GM12873 (cell line): ENCODE measurements around the gene CDC20B.

Experiments used
- TF ChIP-seq, protein P1 (sequence below): IDR thresholded peaks from 2 replicates; pipeline ENCODE4 v1.5.1; 2012; ENCODE audit warnings: low read depth, mild to moderate bottlenecking, moderate library complexity, low read length, control low read depth; ENCODE audit not compliant: insufficient read depth; ENCODE audit errors: missing control alignments

Gene CDC20B, protein sequence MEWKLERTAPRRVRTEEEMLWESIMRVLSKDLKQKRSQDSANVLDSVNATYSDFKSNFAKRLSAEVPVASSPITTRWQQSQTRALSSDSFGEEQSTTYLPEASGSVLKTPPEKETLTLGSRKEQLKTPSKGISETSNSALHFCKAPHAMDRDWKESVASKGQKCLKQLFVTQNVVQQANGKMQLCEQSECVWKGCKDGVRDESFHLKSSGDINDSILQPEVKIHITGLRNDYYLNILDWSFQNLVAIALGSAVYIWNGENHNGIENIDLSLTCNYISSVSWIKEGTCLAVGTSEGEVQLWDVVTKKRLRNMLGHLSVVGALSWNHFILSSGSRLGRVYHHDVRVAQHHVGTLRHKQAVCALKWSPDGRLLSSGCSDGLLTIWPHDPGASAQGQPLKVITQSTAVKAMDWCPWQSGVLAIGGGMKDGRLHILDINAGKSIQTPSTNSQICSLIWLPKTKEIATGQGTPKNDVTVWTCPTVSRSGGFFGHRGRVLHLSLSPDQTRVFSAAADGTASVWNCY

DNA sequence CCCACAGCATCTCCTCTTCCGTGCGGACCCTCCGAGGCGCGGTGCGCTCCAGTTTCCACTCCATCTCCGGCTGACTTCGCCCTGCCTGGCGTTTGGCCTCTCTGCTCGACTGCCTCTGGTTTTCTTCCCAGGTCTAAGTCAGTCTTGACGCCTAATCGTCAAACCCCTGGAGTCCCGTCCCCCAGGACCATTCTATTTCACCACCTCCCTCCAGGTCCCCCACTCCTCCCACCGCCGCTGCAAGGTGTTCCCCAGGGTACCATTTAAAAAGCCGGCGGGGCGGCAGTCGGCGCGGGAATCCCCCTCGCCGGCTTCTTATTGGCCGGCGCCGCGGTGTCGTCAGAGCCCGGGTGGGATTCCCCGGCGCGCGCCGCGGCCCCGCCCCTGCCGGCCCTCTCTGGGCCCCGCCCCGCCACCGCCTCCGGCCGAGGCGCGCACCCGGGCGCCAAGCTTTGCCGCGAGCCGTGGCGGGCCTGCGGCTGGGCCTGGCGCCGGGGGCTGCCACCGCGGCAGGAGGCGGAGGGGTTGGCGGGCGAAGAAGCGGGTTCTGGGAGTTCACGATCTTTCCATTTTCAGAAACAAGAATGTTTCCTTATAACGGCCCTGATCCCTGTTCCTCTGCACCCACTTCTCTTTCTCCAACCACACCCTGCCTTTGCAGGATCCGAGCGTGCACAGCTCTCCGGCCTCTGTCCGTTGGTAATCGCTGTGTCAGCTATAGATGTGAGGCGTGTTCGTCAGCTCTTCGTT is at the start of gene CDC20B:
TSS of gene CDC20B (minus strand) at position 241 of the 750 bp plus-strand sequence. CDS start at position 64, 177 bp downstream.
- TF ChIP-seq, protein P1, sequence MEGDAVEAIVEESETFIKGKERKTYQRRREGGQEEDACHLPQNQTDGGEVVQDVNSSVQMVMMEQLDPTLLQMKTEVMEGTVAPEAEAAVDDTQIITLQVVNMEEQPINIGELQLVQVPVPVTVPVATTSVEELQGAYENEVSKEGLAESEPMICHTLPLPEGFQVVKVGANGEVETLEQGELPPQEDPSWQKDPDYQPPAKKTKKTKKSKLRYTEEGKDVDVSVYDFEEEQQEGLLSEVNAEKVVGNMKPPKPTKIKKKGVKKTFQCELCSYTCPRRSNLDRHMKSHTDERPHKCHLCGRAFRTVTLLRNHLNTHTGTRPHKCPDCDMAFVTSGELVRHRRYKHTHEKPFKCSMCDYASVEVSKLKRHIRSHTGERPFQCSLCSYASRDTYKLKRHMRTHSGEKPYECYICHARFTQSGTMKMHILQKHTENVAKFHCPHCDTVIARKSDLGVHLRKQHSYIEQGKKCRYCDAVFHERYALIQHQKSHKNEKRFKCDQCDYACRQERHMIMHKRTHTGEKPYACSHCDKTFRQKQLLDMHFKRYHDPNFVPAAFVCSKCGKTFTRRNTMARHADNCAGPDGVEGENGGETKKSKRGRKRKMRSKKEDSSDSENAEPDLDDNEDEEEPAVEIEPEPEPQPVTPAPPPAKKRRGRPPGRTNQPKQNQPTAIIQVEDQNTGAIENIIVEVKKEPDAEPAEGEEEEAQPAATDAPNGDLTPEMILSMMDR: no peak

DNA sequence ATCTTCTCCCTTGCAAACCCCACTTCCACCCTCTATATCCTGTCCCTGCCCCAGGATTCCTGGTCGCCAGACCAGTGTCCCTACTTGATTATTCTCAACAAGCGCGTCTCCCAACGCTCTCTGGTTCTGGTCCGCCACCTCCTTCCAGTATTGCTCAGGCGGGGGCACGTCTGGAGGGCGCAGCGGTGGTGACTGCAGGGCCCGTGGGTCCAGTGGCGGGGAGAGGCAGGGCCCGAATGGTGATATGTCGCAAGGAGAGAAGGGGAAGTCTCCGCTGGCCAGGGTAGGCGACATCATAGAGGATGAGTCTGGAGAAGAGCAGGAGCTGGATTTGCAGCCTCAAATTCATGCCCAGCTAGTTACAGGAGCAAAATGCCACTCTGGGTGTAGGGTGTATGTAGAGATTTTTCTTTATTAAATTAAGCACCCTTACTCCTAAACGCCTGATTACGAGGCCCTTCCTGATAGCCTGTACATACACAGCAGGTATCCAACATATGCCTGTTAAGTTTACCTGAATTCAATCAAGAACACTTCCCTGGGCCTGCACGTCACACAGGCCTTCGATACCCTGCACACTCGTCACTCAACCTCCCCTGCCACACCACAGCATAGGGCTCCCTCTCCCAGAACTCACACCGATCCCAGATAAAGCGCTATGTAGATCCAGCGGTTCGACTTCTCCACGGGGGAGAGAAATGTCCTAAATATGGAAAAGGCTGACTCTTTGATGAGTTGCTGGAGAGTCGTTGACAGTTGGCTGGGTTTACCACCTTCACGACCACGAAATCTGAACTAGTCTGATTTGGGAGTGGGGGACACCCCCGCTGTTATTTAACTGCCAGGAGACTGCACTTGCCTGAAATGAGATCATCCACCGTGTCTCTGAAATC is 49.4 kb upstream of the CDC20B start:
- TF ChIP-seq, protein P1: no peak

DNA sequence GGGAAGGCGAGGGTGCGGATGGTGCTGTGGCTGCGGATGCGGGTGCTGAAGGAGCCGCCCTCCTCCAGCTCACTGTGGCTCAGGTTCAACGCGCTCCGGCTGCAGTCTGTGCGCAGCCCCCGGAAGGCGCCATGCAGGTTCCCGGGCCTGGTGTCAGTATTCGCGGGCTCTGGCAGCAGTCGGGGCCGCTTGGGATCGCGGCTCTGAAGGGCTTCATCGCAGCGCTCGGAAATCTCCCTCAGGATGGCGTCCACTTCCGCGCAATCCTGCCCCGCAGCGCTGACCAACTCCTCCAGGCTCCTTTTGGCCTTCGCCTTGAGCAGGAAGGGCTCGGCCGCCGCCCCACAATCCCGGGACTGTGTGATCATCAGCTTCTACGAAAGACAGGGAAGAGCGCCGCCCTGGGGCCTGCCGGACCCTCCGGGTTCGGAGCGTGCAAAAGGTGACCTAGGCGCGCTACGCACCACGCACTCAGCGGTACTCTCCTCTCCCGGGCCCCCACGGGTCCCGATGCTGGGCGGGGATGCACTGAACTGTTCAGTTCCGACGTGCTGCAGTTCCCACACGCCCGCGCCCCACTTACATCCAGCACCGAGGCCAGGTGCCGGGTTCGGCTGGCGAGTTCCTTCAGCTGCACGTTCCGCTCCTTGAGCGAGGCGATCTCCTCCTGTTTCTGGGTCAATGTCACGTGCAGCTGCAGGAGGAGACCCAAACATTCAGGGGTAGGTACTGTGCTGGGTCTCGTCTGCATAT is 47.6 kb upstream of the CDC20B start:
- TF ChIP-seq, protein P1: no peak

DNA sequence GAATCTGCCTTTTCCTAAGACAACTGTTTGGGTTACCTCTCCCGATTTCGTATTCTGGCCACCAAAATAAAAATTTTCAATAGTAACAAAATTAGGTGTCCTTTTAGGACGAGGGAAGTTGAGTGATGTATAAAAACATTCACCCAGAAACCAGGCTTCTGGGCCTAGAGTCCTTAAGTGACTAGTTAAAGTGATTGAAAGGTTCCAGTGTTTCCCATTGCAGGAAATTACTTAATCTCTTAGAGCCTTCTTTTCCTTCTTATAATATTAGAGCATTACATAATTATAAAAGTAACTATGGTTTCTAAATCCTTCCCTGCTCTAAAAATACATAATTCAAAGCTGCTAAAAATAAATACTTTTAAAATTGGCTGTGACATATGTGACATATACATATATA is 46.8 kb upstream of the CDC20B start:
- TF ChIP-seq, protein P1: no peak

DNA sequence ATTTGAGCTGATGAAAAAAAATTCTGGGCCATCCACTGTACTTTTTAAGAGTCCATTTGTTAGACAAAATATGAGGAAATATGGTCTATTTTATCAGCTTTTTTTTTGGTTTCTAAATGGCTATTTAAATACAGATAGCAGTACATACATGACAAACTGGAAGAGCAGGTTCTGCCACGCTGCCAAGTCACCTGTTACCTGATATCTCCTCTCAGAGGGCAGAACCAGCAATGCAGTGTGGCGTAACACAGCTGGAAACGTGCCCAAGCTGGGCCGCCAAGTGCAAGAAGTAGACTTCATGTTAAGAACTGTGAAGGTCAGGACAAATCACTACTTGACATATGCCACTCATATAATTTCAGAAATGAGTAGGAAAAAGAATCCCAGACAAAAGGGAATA is 46.0 kb upstream of the CDC20B start:
- TF ChIP-seq, protein P1: no peak

DNA sequence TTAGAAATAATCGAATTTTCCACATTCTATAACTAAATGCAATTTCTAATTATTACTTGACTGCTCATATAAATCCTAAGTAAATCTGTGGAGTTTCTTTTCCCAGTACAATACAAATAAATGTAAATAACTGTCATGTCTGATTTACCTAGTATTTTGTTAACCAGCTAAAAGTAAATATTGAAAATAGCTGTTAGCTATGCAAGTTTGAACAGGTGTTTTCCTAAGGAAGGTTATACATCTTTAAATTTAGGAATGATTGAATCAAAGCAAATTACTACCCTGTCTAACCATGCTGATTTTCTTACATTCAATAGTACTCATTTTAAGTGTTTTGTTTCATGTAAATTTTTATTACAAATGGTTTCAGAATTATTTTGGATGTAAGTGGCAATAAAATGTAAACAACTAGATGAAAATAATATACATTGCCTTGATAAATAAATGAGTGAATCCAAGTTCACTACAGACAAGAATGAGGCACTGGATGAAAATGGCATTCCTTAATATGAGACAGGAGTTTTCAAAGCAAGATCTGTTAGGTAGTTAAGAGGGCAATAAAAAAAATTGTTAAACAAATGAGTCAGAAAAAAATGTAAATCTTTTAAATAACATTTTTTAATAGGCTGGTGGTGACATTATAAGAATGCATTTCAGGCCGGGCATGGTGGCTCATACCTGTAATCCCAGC is 38.4 kb upstream of the CDC20B start:
- TF ChIP-seq, protein P1: no peak
